Measurements from ENCODE around the gene SIGLEC6. TPM values are rescaled to one million over a fixed set of nuclear protein-coding genes. Genes with fewer than 3 reads are reported as not detected.

Gene SIGLEC6
- polyA plus RNA-seq, 2 of the 4 experiments (the other 2 are of a cell fraction) = not detected

- ChIA-PET CTCF (interaction anchor here (0.8 to 1.3 kb wide), 2 partner anchors 25 to 30 kb away, joined by 3 to 4 read pairs; no protein-coding TSS in a partner anchor), POLR2A (no interaction called here)
- Histone ChIP-seq H3K4me2 (no peak overlapping the region), H3K4me3 (no peak overlapping the region), H3K9me3 (peaks cover 6% of the 10 kb centered on the region), H3K27ac (no peak overlapping the region), H3K4me1 (no peaks in the 10 kb centered on the region)
- no peak for ATAC-seq
- TF ChIP-seq ZSCAN20 (CRISPR knock-in tag; IDR thresholded peaks at IDR 0.05) (no peak), TFCP2L1 (CRISPR knock-in tag; IDR thresholded peaks at IDR 0.05) (no peak), HEYL (CRISPR knock-in tag; IDR thresholded peaks at IDR 0.05) (no peak), CBX2 (IDR thresholded peaks at IDR 0.05; ENCODE audit: borderline replicate concordance, low read depth) (no peak), KDM1A (IDR thresholded peaks at IDR 0.05; ENCODE audit: low read depth) (no peak), SREBF2 (IDR thresholded peaks at IDR 0.05) (no peak), HDAC2 (IDR thresholded peaks at IDR 0.05) (no peak)
- FAIRE-seq = no peak
- no peak for DNase-seq (ENCODE audit: low read depth in 1 of 2, low spot score in 1 of 2)
- WGBS (ENCODE audit: missing lambda C conversion rate) = 17% methylated on average over 3 of the region's 3 CpGs
These were observed 33.8 kb downstream of the SIGLEC6 start for GRCh38 chr19:51497666-51498065.

GRCh38 chr19:51493776-51494175, 37.7 kb downstream of the SIGLEC6 start:
- TF ChIP-seq SREBF2 (IDR thresholded peaks at IDR 0.05) (no peak), HOXA7 (CRISPR knock-in tag; IDR thresholded peaks at IDR 0.05) (no peak), REST (IDR thresholded peaks at IDR 0.05) (no peak), RCOR1 (IDR thresholded peaks at IDR 0.05; ENCODE audit: low read depth, low read length) (no peak), MYC (IDR thresholded peaks at IDR 0.05; ENCODE audit: borderline replicate concordance, low read length) (no peak), HOXB5 (CRISPR knock-in tag; IDR thresholded peaks at IDR 0.05) (no peak), ZNF302 (CRISPR knock-in tag; IDR thresholded peaks at IDR 0.05) (no peak), PBX3 (IDR thresholded peaks at IDR 0.05) (no peak), ATOH8 (CRISPR knock-in tag; IDR thresholded peaks at IDR 0.05; ENCODE audit: low read depth) (no peak), JUN (IDR thresholded peaks at IDR 0.05) (no peak), FOSL2 (IDR thresholded peaks at IDR 0.05) (no peak), FOSL2 (CRISPR knock-in tag; IDR thresholded peaks at IDR 0.05) (no peak), EHMT2 (IDR thresholded peaks at IDR 0.05; ENCODE audit: low read depth) (no peak), E2F6 (IDR thresholded peaks at IDR 0.05; ENCODE audit: borderline replicate concordance, low read depth) (no peak)
- POLR2A ChIA-PET = no interaction called here
- 2% methylated on average over 2 of the region's 2 CpGs for WGBS (ENCODE audit: missing lambda C conversion rate)

More at GRCh38 chr19:51493776-51494175, 37.7 kb downstream of the SIGLEC6 start:
- H3K9me3 ChIP-seq = no peaks in the 10 kb centered on the region; the same call in 1 of the 3 replicates
- H3K4me1 ChIP-seq = no peaks in the 10 kb centered on the region
- ATAC-seq (no peak), DNase-seq (ENCODE audit: low read depth in 1 of 2, low spot score in 1 of 2) (no peak), FAIRE-seq (no peak)
- no peak overlapping the region for H3K4me3 ChIP-seq
- CTCF ChIA-PET = no interaction called here
- no peak overlapping the region for H3K4me2 ChIP-seq
- no peak overlapping the region for H3K27ac ChIP-seq

Data from A549 (cell line).